ENCODE data around the gene USP6NL. TPM values are rescaled to one million over a fixed set of nuclear protein-coding genes. Genes with fewer than 3 reads are reported as not detected.

USP6NL gene
- total RNA-seq, 1 experiment from 2014 or later = 21.4 TPM

- TF ChIP-seq TCF7 (CRISPR knock-in tag; IDR thresholded peaks at IDR 0.05; ENCODE audit: low read depth) = no peak
- no peak for TF ChIP-seq RORB (CRISPR knock-in tag; IDR thresholded peaks at IDR 0.05)
Measured at GRCh38 chr10:11469575-11470391, 141.7 kb downstream of the USP6NL start (continued).

GRCh38 chr10:11468126-11468742 is 143.2 kb downstream of the USP6NL start:
- peaks cover 12% of the 10 kb centered on the region for H3K36me3 Mint-ChIP-seq
- no peaks in the 10 kb centered on the region for H3K9me3 Mint-ChIP-seq
- H3K27me3 Mint-ChIP-seq (ENCODE audit: low read depth) = no peaks in the 10 kb centered on the region
- no peak for TF ChIP-seq ZBTB21 (CRISPR knock-in tag; IDR thresholded peaks at IDR 0.05; ENCODE audit: borderline replicate concordance)
- TF ChIP-seq AR (CRISPR knock-in tag; IDR thresholded peaks at IDR 0.05) = no peak
- no peak for TF ChIP-seq MYBL2 (CRISPR knock-in tag; IDR thresholded peaks at IDR 0.05)
- no peak for TF ChIP-seq ERG (CRISPR knock-in tag; IDR thresholded peaks at IDR 0.05)
- TF ChIP-seq NR1H2 (CRISPR knock-in tag; IDR thresholded peaks at IDR 0.05) = no peak
- TF ChIP-seq ZNF671 (CRISPR knock-in tag; IDR thresholded peaks at IDR 0.05) = no peak
- no peak for TF ChIP-seq CTCF (IDR thresholded peaks at IDR 0.05)
- no peak for TF ChIP-seq SOX15 (CRISPR knock-in tag; IDR thresholded peaks at IDR 0.05)
- no peak for TF ChIP-seq ZNF396 (CRISPR knock-in tag; IDR thresholded peaks at IDR 0.05; ENCODE audit: borderline replicate concordance)
- TF ChIP-seq JUN (CRISPR knock-in tag; IDR thresholded peaks at IDR 0.05) = no peak
- TF ChIP-seq E2F1 (CRISPR knock-in tag; IDR thresholded peaks at IDR 0.05) = no peak
- TF ChIP-seq ZNF281 (CRISPR knock-in tag; IDR thresholded peaks at IDR 0.05) = no peak
- DNase-seq (ENCODE audit: low spot score) (no peak), ATAC-seq (no peak)
- H3K4me1 Mint-ChIP-seq = peaks cover 33% of the 10 kb centered on the region
- H3K27ac Mint-ChIP-seq = peak overlapping the region; percentile 19; the same call in 1 of the 2 replicates
- H3K4me3 Mint-ChIP-seq = no peak overlapping the region
- POLR2A ChIA-PET = no interaction called here
- CTCF ChIA-PET = no interaction called here
